AG09309 (cell line): ENCODE results near the gene PHF14.

Experiments
- DNase-seq: peaks from one replicate; pipeline ENCODE4 v3.0.0-alpha.2; 2010; ENCODE audit warnings: low read depth
- H3K4me3 ChIP-seq: 2 replicates; pipeline ENCODE4 v1.5.1; 2011; ENCODE audit warnings: mild to moderate bottlenecking, low read depth, low read length, moderate library complexity; ENCODE audit not compliant: control insufficient read depth
- TF ChIP-seq, protein P1 (sequence below): IDR thresholded peaks from 2 replicates; pipeline ENCODE4 v1.5.1; 2011; ENCODE audit warnings: mild to moderate bottlenecking, low read depth, low read length, inconsistent platforms; ENCODE audit not compliant: insufficient read depth, control insufficient read depth; ENCODE audit errors: missing control alignments

PHF14 gene

DNA sequence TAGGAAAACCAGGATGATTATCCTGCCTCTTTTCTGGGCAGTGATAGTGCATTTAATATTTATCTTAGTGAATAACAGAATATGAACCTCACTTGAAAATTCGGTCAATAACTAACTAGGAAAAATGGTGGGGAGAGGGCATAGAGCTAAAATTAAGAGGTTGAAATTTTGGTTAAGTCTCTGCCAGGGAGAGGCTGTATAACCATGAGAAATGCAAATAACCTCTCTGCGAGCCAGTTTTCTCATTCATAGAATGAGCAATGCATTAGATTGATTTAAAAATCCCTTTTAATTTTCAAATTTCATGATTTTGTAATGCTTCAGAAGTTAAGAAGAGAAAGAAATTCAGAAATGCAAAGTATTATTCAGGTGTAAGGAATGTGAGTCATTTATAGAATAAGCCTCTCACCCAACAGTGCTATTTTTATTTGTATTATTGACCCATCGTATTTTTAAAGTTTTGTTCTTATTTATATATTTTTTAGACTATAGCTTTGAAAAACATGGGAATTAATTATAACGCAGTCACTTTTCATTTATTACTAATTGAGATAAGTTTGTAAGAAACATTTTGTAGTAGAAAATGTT lies 104.7 kb downstream of the PHF14 start:
- TF ChIP-seq, protein P1, sequence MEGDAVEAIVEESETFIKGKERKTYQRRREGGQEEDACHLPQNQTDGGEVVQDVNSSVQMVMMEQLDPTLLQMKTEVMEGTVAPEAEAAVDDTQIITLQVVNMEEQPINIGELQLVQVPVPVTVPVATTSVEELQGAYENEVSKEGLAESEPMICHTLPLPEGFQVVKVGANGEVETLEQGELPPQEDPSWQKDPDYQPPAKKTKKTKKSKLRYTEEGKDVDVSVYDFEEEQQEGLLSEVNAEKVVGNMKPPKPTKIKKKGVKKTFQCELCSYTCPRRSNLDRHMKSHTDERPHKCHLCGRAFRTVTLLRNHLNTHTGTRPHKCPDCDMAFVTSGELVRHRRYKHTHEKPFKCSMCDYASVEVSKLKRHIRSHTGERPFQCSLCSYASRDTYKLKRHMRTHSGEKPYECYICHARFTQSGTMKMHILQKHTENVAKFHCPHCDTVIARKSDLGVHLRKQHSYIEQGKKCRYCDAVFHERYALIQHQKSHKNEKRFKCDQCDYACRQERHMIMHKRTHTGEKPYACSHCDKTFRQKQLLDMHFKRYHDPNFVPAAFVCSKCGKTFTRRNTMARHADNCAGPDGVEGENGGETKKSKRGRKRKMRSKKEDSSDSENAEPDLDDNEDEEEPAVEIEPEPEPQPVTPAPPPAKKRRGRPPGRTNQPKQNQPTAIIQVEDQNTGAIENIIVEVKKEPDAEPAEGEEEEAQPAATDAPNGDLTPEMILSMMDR, result no peak
- H3K4me3 ChIP-seq, result no peak overlapping the region
- no peak for DNase-seq

- TF ChIP-seq, protein P1, result no peak
- no peak for DNase-seq
- no peak overlapping the region for H3K4me3 ChIP-seq
Observed at GRCh38 chr7:11079907-11080306, 106.2 kb downstream of the PHF14 start.

GRCh38 chr7:11082121-11082520 lies 108.4 kb downstream of the PHF14 start:
- H3K4me3 ChIP-seq, result no peak overlapping the region
- DNase-seq, result no peak
- TF ChIP-seq, protein P1, result no peak

- TF ChIP-seq, protein P1, result no peak
- DNase-seq, result no peak
- H3K4me3 ChIP-seq, result no peak overlapping the region
Observed at GRCh38 chr7:11082552-11083213, 109.0 kb downstream of the PHF14 start.

DNA sequence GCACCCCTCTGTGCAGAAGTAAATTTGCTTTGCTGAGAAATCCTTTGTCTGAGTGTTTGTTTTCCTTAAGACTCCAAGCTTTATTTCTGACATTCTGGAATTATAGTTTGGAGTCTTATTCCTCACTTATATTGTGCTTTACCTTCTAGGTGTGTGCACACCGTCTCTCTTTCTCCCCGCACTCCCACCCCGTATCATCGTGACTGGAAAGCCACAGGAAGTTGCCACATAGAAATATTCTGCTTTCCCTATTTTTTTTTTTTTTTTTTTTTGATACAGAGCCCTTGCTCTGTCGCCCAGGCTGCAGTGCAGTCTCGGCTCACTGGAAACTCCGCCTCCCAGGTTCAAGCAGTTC lies 109.5 kb downstream of the PHF14 start:
- no peak for DNase-seq
- H3K4me3 ChIP-seq, result no peak overlapping the region
- TF ChIP-seq, protein P1, result no peak

GRCh38 chr7:11104578-11104977 lies 130.9 kb downstream of the PHF14 start:
- H3K4me3 ChIP-seq, result no peak overlapping the region
- TF ChIP-seq, protein P1, result no peak
- DNase-seq, result no peak
